NCI-H1092 treated with DMSO at 0.1 percent for 48 hours (cell line): Measurements from ENCODE around the gene ASTL.

Source experiments
- DNase-seq: peaks from one replicate; lab custom pipeline; 2025; lab: John Stamatoyannopoulos, UW

The ASTL gene

DNA sequence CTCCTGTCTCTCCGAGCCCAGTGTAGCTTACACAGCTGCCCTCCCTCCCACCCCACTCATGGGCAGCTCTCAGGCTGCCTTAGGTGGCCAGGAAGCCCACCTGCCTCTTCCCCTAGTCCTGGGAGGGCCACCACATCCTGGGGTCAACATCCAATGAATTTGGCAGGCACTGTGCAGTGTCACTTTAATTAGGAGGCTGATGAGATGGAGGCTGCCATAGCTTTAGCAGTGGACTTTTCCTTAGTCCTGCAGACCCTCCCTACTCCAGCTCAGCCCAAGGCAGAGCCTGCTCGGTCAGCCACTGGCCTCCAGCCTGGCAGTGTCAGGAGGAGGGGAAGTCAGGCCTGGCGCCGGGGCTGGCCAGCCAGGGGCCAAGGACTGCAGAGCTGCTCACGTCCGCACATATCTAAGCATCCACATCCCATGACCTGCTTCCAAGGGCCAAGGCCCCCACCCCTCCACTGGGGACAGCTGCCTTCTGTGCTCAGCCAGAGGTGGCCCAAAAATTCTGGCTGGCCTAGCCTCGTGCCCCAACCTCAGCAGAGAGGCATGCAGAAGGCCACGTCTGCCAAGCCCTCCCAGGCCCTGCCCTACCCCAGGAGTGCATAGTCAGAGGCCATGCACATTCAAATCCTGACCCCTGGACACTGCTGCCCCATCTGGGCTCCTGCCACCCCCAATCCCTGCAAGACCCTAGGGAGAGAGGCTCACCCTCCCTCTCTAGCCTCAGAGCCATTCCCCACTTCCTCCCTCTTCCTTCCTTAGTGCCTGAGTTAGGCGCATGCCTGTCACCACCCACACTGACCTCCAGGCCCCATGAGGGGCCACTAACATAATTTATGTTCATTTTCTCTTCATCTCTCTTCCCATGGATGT lies 55.0 kb downstream of the ASTL start:
- no peak for DNase-seq

DNA sequence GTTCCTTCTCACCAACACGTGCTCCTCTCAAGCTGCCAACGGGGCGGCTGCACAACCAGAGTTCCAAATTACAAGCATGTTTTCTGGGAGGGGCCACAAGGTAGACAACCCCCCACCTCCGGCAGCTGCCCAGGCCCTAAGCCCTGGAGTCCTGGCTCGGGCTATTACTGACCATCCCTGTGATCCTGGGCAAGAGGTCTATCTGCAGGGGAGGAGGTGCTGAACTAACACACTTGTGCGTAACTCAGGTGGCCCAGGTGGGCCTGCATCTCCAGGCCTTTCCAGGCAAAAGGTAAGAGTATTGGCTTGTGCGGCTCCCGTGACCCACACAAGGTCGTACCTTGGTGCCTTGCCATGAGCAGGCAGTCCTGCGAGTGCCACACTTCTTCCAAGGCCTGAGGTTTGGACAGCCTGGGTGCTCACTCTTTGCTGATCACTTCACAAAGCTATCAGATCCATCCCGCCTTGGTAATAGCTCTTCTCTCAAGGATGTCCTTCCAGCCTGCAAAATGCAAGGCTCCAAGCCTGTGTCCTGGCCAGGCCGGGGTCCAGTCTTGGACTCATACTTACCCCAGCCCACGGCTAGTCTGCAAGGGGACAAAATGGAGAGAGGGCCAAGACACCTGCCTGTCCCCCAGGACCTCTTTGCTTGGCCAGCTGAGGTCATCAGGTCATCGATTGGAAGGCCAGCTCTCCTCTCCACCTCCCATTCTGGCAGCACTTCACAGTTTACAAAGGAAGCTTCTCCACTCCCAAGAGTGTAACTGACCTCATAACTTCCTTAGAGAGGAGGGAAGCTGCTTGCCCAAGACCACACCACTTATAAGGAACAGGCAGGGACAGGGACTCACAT lies 55.9 kb downstream of the ASTL start:
- DNase-seq = no peak

DNA sequence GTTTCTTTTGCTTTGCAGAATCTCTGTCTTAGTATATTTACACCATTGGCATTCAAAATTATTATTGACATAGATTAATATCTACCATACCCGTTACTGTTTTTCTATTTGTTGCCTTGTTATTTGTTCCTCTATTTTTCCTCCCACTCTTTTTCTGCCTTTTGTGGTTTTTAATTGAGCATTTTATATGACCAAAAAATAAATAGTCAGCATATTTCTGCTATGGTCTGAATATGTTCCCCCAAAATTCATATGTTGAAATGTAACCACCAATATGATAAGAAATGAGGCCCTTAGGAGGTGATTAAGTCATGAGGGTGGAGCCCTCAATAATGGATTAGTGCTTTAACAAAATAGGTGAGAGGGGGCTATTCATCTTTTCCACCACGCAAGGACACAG lies 57.3 kb downstream of the ASTL start:
- no peak for DNase-seq

GRCh38 chr2:96075199-96075771 lies 63.0 kb downstream of the ASTL start:
- no peak for DNase-seq

DNA sequence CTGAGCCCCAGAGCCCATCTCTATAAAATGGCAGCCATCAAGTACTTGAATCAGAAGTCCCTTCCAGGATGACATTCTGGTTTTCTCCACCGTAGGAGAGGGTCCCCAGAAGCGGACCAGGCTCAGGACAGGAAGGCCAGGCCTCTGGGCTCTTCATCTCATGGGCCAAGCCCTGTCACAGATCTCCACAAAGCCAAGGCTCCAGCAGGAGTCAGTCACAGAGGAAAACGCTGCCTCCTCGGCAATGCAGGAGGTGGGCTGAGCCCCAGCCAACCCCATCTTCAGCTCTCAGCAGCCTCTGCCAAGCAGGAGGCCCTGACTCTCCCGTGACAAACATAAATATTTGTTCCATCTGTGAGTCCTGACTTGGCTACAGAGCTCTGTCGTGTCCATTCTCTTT lies 64.1 kb downstream of the ASTL start:
- DNase-seq = no peak

DNA sequence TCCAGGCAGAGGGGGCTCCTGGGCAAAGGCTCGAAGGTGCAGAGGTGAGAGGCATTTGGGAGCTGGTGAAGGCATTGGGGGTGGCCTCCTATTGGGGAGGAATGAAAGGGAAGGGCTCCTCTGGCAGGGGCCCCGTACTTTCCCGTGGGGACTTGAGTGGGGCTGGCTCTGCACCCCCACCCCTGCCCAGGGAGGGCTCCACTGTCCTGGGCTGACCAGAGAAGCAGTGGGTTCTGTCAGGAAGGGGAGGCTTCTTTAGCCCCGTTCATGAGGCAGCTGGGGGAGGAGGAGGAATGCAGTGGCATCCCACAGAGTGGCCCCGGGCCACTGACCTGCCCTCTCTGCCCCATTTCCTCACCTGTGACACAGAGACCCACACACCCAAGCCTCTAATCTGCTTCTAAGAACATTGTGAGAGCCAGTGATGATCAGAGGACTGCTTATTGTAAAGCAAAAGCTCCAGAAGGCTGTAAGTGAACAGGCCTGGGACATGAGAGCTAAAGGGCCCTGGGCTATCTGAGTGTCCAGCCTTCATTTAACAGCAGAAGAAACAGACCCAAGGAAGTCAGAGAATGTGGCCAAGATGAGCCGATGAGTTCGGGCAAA lies 65.0 kb downstream of the ASTL start:
- no peak for DNase-seq
